ENCODE results near the gene FBXW9. TPM values are rescaled to one million over a fixed set of nuclear protein-coding genes. Genes with fewer than 3 reads are reported as not detected.

FBXW9 gene
- total RNA-seq, 1 experiment from 2014 or later, result 14.0 TPM

GRCh38 chr19:12733369-12734214, 37.2 kb upstream of the FBXW9 start:
- Histone ChIP-seq H3K9me3 (ENCODE audit: control insufficient read depth in 1 of 2, insufficient read depth in 1 of 2, low read depth in 1 of 2, low read length in 2 of 2) (no peaks in the 10 kb centered on the region), H3K36me3 (ENCODE audit: control insufficient read depth in 1 of 2, insufficient read depth in 2 of 2, low read length in 2 of 2) (peaks cover 30 to 32% of the 10 kb centered on the region in 2 experiments), H3K9me2 (ENCODE audit: insufficient read depth) (no peaks in the 10 kb centered on the region), H3K4me3 (replicated peaks in 1 of 2; ENCODE audit: low read depth in 1 of 2, low read length in 2 of 2) (peak overlapping the region; percentile 73 to 89), H3K9ac (ENCODE audit: low read length) (peak overlapping the region; percentile 95), H2AFZ (ENCODE audit: low read depth, low read length, poor library complexity, severe bottlenecking) (no peak overlapping the region), H4K20me1 (ENCODE audit: insufficient read depth) (peaks cover 13% of the 10 kb centered on the region; the same call in 1 of the 2 replicates), H3K4me2 (ENCODE audit: low read length) (peak overlapping the region; percentile 98), H3K27ac (ENCODE audit: low read depth, low read length) (peak overlapping the region; percentile 91), H3K4me1 (ENCODE audit: control insufficient read depth in 1 of 2, insufficient read depth in 2 of 2, low read length in 2 of 2) (peaks cover 25 to 36% of the 10 kb centered on the region in 2 experiments), H3K79me2 (ENCODE audit: insufficient read depth, low read length) (peaks cover 64% of the 10 kb centered on the region), H3K27me3 (ENCODE audit: insufficient read depth, low read length) (no peaks in the 10 kb centered on the region)
- ChIA-PET RAD21 (ENCODE audit: low non-redundant PET in 1 of 2, low total read pairs in 2 of 2, uncharacterized antibody in 2 of 2, unreplicated experiment in 2 of 2) (interaction anchor here in 1 of 2 experiments (1.1 kb wide), 1 partner anchor 11 kb away, joined by 5 read pairs; no protein-coding TSS in a partner anchor), CTCF (interaction anchor here (0.7 to 2.7 kb wide), 8 partner anchors 10 to 92 kb away, joined by 3 to 17 read pairs (median 4); partner anchors contain the start of gene TNPO2), POLR2A (interaction anchor here (1.3 to 1.8 kb wide), 3 partner anchors 10 to 59 kb away, joined by 4 to 23 read pairs (median 4); partner anchors contain the start of gene TNPO2)
- intact Hi-C loops (cut with micrococcal nuclease), result no loop called here
- BruUV-seq (replicated peaks), result TSS peak; percentile 46
- DNase-seq (ENCODE audit: low read depth, low spot score) (no peak), ATAC-seq (no peak)
- TF ChIP-seq CEBPB (IDR thresholded peaks at IDR 0.05; ENCODE audit: low read depth) (no peak), RAD21 (IDR thresholded peaks at IDR 0.05; ENCODE audit: low read depth) (no peak), ZFX (IDR thresholded peaks at IDR 0.05) (no peak), SRF (IDR thresholded peaks at IDR 0.05; ENCODE audit: low read depth) (0 out of 2 replicates have a peak, but pooled peaks have one; percentile 44), POLR2AphosphoS5 (IDR thresholded peaks at IDR 0.05; ENCODE audit: low read depth, low read length) (peak; percentile 10; the same call in 1 of the 2 replicates), POLR2A (IDR thresholded peaks at IDR 0.05; ENCODE audit: borderline replicate concordance, extremely low read depth, insufficient read depth, insufficient read length) (no peak), EGR1 (IDR thresholded peaks at IDR 0.05; ENCODE audit: low read depth) (peak; percentile 83), TCF7L2 (IDR thresholded peaks at IDR 0.05; ENCODE audit: borderline replicate concordance, extremely low read depth, insufficient read depth, insufficient read length) (no peak), CBX3 (IDR thresholded peaks at IDR 0.05; ENCODE audit: low read depth) (no peak), ATF3 (IDR thresholded peaks at IDR 0.05) (no peak), YY1 (IDR thresholded peaks at IDR 0.05; ENCODE audit: extremely low read depth, insufficient replicate concordance, low read depth, low read length) (no peak), MAX (IDR thresholded peaks at IDR 0.05) (0 out of 2 replicates have a peak, but pooled peaks have one; percentile 44), ELF1 (IDR thresholded peaks at IDR 0.05; ENCODE audit: borderline replicate concordance, low read depth) (no peak; the same call in 1 of the 2 replicates), ZBTB33 (IDR thresholded peaks at IDR 0.05; ENCODE audit: extremely low read depth, insufficient replicate concordance, low read length) (no peak), SP1 (IDR thresholded peaks at IDR 0.05; ENCODE audit: low read depth) (no peak), REST (IDR thresholded peaks at IDR 0.05; ENCODE audit: low read depth) (no peak), JUND (IDR thresholded peaks at IDR 0.05) (no peak)
